Measurements from ENCODE around the gene LRP8.

DNA sequence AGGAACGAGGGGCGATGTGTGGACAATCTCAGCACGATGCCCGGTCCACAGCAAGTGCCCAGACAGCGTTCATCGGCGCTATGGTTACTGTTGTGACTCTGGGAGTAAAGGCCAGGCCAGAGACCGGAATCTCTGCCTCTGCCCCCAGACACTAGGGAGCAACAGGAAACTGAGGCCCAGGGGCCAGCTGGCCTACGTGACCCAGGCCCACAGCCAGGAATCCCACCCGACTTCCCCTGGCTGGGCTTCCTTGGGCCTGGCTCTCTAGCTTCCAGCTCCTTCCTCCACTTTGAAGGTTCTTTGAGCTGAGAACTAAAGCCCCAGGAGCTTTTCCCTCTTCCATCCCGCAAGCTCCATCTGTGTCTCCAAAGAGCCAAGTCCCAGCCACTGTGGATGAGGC, 4.6 kb downstream of the LRP8 start:
- TF ChIP-seq, protein P1, sequence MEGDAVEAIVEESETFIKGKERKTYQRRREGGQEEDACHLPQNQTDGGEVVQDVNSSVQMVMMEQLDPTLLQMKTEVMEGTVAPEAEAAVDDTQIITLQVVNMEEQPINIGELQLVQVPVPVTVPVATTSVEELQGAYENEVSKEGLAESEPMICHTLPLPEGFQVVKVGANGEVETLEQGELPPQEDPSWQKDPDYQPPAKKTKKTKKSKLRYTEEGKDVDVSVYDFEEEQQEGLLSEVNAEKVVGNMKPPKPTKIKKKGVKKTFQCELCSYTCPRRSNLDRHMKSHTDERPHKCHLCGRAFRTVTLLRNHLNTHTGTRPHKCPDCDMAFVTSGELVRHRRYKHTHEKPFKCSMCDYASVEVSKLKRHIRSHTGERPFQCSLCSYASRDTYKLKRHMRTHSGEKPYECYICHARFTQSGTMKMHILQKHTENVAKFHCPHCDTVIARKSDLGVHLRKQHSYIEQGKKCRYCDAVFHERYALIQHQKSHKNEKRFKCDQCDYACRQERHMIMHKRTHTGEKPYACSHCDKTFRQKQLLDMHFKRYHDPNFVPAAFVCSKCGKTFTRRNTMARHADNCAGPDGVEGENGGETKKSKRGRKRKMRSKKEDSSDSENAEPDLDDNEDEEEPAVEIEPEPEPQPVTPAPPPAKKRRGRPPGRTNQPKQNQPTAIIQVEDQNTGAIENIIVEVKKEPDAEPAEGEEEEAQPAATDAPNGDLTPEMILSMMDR (optimal IDR thresholded peaks at IDR 0.05 in 1 of 3, IDR thresholded peaks at IDR 0.05 in 1 of 3, conservative IDR thresholded peaks at IDR 0.05 in 1 of 3; ENCODE audit: extremely low read depth in 1 of 3, insufficient read depth in 2 of 3, low read length in 3 of 3) = no peak
- TF ChIP-seq EZH2 (IDR thresholded peaks at IDR 0.05; ENCODE audit: low read length) = no peak
